D721Med (cell line): ENCODE results near the gene NFIA.

Source experiments
- DNase-seq: peaks from one replicate; pipeline ENCODE4 v3.0.0; 2011; ENCODE audit warnings: low spot score; ENCODE audit not compliant: insufficient read length
- FAIRE-seq: peaks from 2 replicates; lab custom pipeline; 2011; peaks lifted over from hg19 to GRCh38; lab: Jason Lieb, UNC
- TF ChIP-seq, protein P1 (sequence below): IDR thresholded peaks from 2 replicates; pipeline ENCODE4 v1.5.1; 2012; ENCODE audit warnings: mild to moderate bottlenecking, control low read depth; ENCODE audit not compliant: insufficient read depth; ENCODE audit errors: missing control alignments

Gene NFIA

DNA sequence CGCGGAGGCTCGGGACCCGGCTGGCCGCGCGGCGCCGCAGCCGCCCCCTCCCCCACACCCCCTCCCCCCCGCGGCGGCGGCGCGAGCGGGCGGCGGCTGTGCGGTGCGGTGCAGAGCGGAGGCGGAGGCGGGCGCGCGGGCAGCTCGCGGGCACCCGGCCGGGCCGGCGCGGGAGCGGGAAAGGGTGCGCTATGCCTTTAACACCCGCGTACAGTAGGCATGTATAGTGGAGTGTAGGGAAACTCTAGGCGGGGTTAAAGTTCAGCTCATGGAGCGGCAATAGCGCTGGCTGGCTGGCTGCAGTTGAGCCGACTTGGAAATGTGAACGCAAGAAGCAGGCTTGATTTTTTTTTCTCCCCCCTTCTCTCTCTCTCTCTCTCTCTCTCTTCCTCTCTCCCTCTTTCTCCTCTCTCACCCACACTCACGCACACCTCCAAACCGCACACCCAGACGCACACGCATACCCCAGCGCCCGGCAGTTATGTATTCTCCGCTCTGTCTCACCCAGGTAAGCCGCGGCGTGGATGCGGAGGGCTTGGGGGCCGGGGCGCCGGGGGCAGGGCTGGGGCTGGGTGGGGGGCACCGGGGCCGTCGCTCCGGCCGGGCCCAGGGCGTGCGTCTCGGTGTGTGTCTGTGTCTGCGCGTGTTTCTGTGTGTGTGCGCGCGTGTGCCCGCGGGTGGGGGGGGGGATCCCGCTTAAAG lies at the start of gene NFIA:
TSS of gene NFIA (plus strand) at position 251 of the 702 bp plus-strand sequence.
- no peak for DNase-seq
- TF ChIP-seq, protein P1, sequence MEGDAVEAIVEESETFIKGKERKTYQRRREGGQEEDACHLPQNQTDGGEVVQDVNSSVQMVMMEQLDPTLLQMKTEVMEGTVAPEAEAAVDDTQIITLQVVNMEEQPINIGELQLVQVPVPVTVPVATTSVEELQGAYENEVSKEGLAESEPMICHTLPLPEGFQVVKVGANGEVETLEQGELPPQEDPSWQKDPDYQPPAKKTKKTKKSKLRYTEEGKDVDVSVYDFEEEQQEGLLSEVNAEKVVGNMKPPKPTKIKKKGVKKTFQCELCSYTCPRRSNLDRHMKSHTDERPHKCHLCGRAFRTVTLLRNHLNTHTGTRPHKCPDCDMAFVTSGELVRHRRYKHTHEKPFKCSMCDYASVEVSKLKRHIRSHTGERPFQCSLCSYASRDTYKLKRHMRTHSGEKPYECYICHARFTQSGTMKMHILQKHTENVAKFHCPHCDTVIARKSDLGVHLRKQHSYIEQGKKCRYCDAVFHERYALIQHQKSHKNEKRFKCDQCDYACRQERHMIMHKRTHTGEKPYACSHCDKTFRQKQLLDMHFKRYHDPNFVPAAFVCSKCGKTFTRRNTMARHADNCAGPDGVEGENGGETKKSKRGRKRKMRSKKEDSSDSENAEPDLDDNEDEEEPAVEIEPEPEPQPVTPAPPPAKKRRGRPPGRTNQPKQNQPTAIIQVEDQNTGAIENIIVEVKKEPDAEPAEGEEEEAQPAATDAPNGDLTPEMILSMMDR: no peak
- FAIRE-seq: no peak

DNA sequence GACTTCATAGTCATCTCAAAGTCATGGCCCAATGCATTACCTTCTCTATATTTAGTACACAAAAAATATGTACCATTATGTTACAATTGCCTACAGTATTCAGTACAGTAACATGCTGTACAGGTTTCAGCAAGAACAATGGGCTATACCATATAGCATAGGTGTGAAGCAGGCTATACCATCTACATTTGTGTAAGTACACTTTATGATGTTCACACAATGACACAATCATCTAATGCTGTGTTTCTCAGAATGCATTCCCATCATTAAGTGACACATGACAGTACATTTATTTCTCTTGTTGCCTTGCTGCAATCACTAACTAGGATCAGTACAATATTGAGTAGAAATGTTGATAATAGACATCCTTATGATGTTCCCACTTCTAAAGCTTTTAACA lies 46.5 kb upstream of the NFIA start:
- DNase-seq: no peak
- TF ChIP-seq, protein P1: no peak
- FAIRE-seq: no peak

- no peak for FAIRE-seq
- no peak for DNase-seq
- TF ChIP-seq, protein P1: no peak
Observed at GRCh38 chr1:61042466-61043009, 39.8 kb upstream of the NFIA start.

DNA sequence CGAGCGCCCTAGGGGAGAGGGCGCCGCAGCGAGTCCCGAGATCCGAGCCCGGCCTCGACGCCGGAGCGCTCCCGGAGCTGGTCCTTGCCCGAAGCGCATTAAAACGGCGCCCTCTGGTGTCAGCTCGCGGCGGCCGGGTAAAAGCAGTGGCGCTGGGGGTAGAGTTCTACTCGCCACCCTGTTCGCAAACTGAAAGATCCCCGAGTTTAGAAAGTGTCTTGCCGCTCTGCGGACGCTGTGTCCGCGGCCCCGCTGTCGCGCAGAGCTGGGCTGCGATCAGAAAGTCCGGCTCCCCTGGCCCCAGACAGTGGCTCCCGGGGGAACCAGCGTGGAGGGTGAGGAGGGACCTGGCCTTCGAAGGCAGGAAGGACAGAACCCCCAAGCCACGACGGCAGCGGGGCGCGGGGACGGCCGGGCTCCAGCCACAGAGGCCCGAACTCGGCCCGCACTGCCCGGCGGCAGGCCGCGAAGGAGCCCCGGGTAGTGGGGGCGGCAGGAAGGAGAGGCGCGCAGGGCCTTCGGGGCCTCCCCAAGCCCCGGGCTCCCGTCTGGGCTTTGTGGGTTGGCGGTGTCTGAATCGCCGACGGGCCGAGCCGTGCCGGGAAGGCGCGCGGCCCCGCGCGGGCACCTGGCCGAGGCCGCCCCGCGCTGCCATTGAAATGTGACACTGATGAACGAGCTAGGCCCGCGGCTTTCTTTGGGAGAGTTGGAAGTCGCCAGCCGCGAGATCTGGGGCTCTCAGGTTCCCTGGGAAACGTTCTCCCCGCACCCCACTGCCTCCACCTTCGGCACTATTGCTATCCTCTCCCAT lies 39.1 kb upstream of the NFIA start:
- DNase-seq (peak; percentile 82), FAIRE-seq (no peak)
- TF ChIP-seq, protein P1: peak; percentile 75

DNA sequence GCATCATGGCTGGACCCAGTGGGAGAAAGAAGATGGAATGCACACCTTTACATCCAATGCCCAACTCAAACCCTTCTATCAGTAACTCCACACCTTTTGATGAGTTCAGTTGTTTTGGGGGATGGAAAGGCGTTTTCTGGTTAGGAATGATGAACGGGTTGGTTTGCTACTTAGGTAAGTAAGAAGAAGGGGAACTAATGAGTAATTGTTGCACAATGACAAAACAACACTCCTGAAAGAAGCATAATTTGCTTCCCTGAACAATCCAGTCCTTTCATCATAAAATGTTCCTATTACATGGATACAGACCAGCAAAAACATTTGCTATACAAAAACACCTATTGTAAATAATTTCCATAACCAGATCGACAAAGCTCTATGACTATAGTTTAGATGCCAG lies 35.9 kb upstream of the NFIA start:
- FAIRE-seq (no peak), DNase-seq (no peak)
- TF ChIP-seq, protein P1: no peak

DNA sequence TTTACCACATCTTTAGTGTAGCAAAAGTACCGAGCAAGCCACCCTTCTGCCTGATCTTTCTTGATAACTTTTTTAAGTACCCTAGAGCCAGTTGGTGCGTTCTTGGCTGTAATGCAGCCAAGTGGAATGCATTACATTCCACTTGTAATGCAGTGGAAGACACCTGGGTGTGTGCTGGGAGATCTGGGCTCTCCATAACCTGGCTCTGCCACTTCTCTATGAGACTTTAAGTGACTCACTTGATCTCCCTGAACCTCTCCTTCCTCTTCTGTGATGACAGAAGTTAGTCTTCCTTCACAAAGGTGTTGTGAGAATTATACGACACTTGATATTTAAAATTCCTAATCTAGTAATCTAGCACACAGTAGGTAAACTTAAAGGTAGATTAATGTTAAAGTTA lies 35.3 kb upstream of the NFIA start:
- DNase-seq: no peak
- TF ChIP-seq, protein P1: no peak
- FAIRE-seq: no peak
